Right lobe of liver (tissue), 4 donors: Measurements from ENCODE around the gene TXNDC8.

Experiments
- CTCF ChIP-seq, 4 donors: fragments of 200-600 bp in 3 of 4; fragments of 450-650 bp in 1 of 4; IDR thresholded peaks; one replicate each; pipeline versions ENCODE4 v1.5.1 to v1.8.0; 2016 to 2022; ENCODE audit warnings: antibody characterized with exemption in 4 of 4, mild to moderate bottlenecking in 2 of 4
- POLR2A ChIP-seq: fragments of 450-650 bp; IDR thresholded peaks from one replicate; pipeline ENCODE4 v1.6.1; 2017; ENCODE audit warnings: antibody characterized with exemption, mild to moderate bottlenecking
- donor health status: DM: no; HTN: no; CAD: no.
- donor health status: DM: no; HTN: no; CAD: no.
- donor health status: DM: no; HTN: yes; CAD: no.

DNA sequence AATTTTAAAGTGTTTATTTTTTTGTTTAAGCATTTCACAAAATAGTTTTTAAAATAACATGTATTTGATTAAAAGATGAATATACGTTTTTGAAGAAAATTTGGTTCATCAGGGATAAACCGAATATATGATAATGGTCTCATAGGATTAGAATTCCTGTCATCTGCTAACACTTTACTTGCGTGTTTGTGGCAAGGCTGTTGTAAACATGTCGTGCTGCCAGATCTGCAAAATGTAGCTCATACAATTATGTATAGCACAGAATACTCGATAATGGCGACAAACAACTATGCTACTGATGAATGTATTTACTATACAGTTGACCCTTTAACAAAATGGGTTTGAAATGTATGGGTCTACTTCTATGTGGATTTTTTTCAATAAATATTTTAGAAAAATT is 7.2 kb upstream of the TXNDC8 start:
- no peak for TF ChIP-seq CTCF (IDR thresholded peaks at IDR 0.05)
- TF ChIP-seq POLR2A, result no peak
